Tibial nerve (tissue), 4 donors: ENCODE measurements around the gene TMEM62. TPM values are rescaled to one million over a fixed set of nuclear protein-coding genes. Genes with fewer than 3 reads are reported as not detected.
"Not testable (repeated sequence)": the region's sequence is repeated elsewhere in the genome, so short reads cannot be mapped to it uniquely, and the experiment has no call there.

Source experiments
- DNase-seq, 2 donors: peaks; one replicate each; pipeline ENCODE4 v3.0.0-alpha.2; 2019; ENCODE audit warnings: low spot score in 2 of 2
- H3K27ac ChIP-seq, 4 donors: fragments of 200-600 bp; sonication (generic) in 3 of 4; one replicate each; pipeline ENCODE4 v1.5.1; 2017 to 2019; ENCODE audit warnings: mild to moderate bottlenecking in 1 of 4
- H3K27me3 ChIP-seq, 2 donors: fragments of 200-600 bp; sonication (generic) in 1 of 2; one replicate each; pipeline versions ENCODE4 v1.5.1 to v1.6.0; 2017 to 2019
- H3K36me3 ChIP-seq, 3 donors: fragments of 200-600 bp; sonication (generic); one replicate each; pipeline ENCODE4 v1.5.1; 2018 to 2019
- H3K4me1 ChIP-seq, 4 donors: fragments of 200-600 bp; sonication (generic) in 3 of 4; one replicate each; pipeline ENCODE4 v1.5.1; 2017 to 2019
- H3K4me3 ChIP-seq, 4 donors: fragments of 200-600 bp; sonication (generic) in 3 of 4; one replicate each; pipeline ENCODE4 v1.5.1; 2017 to 2019; ENCODE audit warnings: mild to moderate bottlenecking in 1 of 4, moderate library complexity in 1 of 4
- H3K9me3 ChIP-seq, 4 donors: fragments of 200-600 bp; sonication (generic) in 3 of 4; one replicate each; pipeline ENCODE4 v1.5.1; 2017 to 2019
- EP300 ChIP-seq, 2 donors: sonication (generic); formaldehyde crosslinking; IDR thresholded peaks; one replicate each; pipeline ENCODE4 v1.6.1; 2017; ENCODE audit warnings: antibody characterized with exemption in 2 of 2, mild to moderate bottlenecking in 1 of 2
- POLR2A ChIP-seq, 2 donors: fragments of 450-650 bp; IDR thresholded peaks; one replicate each; pipeline ENCODE4 v1.6.1; 2017; ENCODE audit warnings: antibody characterized with exemption in 2 of 2, mild to moderate bottlenecking in 2 of 2, moderate library complexity in 2 of 2
- WGBS, 2 donors: methylation state at CpG; one replicate each; pipeline ENCODE4 v1.1.5; 2018; 5-methylcytosine and 5-hydroxymethylcytosine counted together
- total RNA-seq, 4 donors: library from RNA; depleted of rRNA; stranded (reverse); fragments of >200 nt; gene quantifications; one replicate each; pipeline ENCODE4 v1.1.0, GENCODE V29; 2016
- TF ChIP-seq, protein P1 (sequence below), 5 experiments: fragments of 200-600 bp in 3 of 5; fragments of 450-650 bp in 2 of 5; sonication (generic) in 3 of 5; IDR thresholded peaks; one replicate each; pipeline ENCODE4 v1.5.1; 2016 to 2019; ENCODE audit warnings: antibody characterized with exemption in 5 of 5, mild to moderate bottlenecking in 3 of 5, moderate library complexity in 2 of 5

TMEM62 gene
- total RNA-seq, 4 donors from 2014 or later = 19.5 to 49.8 (median 35.6) TPM

DNA sequence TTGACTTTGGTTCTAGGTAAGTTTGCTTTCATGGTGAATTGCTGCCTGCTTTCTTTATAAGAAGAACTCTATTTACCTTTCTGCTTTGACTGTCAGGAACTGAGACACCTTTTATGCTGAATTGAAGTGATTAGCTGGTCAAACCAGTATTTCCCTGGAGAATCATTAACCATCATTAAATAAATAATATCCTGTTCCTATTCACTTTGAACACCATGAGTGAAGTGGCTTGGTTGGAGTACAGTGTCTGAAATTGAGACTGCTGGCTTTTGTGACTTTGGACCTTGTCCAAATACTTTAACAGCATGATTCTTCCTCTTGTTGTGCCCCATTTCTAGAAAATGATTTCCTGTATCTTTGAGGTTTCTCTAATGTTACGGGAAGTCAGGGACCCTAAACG lies 5.6 kb upstream of the TMEM62 start:
- Histone ChIP-seq H3K4me1 (peaks cover 0 to 2% (median under 1%) of the 10 kb centered on the region in 4 donors), H3K27me3 (no peaks in the 10 kb centered on the region), H3K4me3 (no peak overlapping the region), H3K27ac (no peak overlapping the region), H3K36me3 (no peaks in the 10 kb centered on the region), H3K9me3 (peaks cover 0 to 3% (median 0%) of the 10 kb centered on the region in 4 donors)
- WGBS, 2 donors = 66 to 83% methylated on average over 2 of the region's 2 CpGs
- no peak for DNase-seq
- no peak for TF ChIP-seq EP300 (IDR thresholded peaks at IDR 0.05)
- TF ChIP-seq, protein P1, sequence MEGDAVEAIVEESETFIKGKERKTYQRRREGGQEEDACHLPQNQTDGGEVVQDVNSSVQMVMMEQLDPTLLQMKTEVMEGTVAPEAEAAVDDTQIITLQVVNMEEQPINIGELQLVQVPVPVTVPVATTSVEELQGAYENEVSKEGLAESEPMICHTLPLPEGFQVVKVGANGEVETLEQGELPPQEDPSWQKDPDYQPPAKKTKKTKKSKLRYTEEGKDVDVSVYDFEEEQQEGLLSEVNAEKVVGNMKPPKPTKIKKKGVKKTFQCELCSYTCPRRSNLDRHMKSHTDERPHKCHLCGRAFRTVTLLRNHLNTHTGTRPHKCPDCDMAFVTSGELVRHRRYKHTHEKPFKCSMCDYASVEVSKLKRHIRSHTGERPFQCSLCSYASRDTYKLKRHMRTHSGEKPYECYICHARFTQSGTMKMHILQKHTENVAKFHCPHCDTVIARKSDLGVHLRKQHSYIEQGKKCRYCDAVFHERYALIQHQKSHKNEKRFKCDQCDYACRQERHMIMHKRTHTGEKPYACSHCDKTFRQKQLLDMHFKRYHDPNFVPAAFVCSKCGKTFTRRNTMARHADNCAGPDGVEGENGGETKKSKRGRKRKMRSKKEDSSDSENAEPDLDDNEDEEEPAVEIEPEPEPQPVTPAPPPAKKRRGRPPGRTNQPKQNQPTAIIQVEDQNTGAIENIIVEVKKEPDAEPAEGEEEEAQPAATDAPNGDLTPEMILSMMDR (IDR thresholded peaks at IDR 0.05) = no peak
- no peak for TF ChIP-seq POLR2A (IDR thresholded peaks at IDR 0.05)

DNA sequence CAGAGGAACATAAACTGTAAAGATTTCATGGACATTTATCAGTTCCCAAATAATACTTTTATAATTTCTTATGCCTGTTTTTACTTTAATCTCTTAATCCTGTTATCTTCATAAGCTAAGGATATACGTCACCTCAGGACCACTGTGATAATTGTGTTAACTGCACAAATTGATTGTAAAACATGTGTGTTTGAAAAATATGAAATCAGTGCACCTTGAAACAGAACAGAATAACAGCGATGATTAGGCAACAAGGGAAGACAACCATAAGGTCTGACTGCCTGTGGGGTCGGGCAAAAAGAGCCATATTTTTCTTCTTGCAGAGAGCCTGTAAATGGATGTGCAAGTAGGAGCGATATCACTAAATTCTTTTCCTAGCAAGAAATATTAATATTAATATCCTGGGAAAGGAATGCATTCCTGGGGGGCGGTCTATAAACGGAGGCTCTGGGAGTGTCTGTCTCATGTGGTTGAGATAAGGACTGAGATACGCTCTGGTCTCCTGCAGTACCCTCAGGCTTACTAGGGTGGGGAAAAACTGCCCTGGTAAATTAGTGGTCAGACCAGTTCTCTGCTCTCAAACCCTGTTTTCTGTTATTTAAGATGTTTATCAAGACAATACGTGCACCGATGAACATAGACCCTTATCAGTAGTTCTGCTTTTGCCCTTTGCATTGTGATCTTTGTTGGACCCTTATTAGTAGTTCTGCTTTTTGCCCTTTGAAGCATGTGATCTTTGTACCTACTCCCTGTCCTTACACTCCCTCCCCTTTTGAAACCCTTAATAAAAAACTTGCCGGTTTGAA lies 5.0 kb upstream of the TMEM62 start:
- not testable (repeated sequence) for H3K4me3 ChIP-seq, H3K36me3 ChIP-seq, H3K9me3 ChIP-seq, H3K4me1 ChIP-seq, DNase-seq, H3K27ac ChIP-seq, H3K27me3 ChIP-seq
- WGBS, 2 donors = 80% methylated on average over 10 of the region's 10 CpGs

- WGBS, 2 donors = 90 to 92% methylated on average over 4 of the region's 4 CpGs
- TF ChIP-seq EP300 (IDR thresholded peaks at IDR 0.05) (no peak), POLR2A (IDR thresholded peaks at IDR 0.05) (no peak)
- TF ChIP-seq, protein P1 (IDR thresholded peaks at IDR 0.05) = no peak
- Histone ChIP-seq H3K36me3 (no peaks in the 10 kb centered on the region), H3K4me3 (no peak overlapping the region), H3K27ac (no peak overlapping the region), H3K9me3 (peaks cover 0 to 3% (median 0%) of the 10 kb centered on the region in 4 donors), H3K27me3 (no peaks in the 10 kb centered on the region), H3K4me1 (peaks cover 0 to 4% (median 2%) of the 10 kb centered on the region in 4 donors)
- no peak for DNase-seq
Measured at GRCh38 chr15:43128980-43129335, 4.4 kb upstream of the TMEM62 start.

DNA sequence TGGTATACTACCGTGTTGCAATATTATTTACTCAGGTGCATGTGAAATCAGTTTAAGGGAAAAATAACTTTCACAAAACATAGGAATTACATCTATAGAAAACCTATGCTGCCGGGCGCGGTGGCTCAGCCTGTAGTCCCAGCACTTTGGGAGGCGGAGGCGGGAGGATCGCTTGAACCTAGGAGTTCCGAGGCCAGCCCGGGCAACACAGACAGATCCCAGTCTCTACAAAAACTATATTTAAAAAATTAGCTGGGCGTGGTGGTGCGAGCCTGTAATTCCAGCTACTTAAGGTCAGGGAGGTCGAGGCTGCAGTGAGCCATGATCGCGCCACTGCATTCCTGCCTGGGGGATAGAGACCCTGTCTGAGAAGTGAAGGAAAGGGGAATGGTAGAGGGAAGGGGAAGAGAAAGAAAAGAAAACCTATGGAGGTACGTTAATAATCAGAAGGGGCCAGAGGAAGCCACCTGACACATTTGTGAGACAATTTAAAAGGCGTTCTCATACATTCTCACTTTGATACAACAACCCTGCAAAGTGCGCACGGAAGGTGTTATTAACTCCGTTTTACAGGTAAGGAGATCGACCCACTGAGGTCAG lies 456 bp upstream of the TMEM62 start:
- WGBS, 2 donors = 26% methylated on average over 20 of the region's 20 CpGs
- peaks cover 0 to 3% (median 0%) of the 10 kb centered on the region in 4 donors for H3K9me3 ChIP-seq
- peak overlapping the region; percentile 66 to 95 (median 76) for H3K4me3 ChIP-seq
- H3K4me1 ChIP-seq = peaks cover 0 to 21% (median 5%) of the 10 kb centered on the region in 4 donors
- no peak for DNase-seq
- H3K36me3 ChIP-seq = peaks cover 0 to 18% (median 4%) of the 10 kb centered on the region in 3 donors
- H3K27ac ChIP-seq = peak overlapping the region; percentile 53 to 90 (median 84)
- TF ChIP-seq, protein P1 (IDR thresholded peaks at IDR 0.05) = no peak
- TF ChIP-seq EP300 (IDR thresholded peaks at IDR 0.05) = no peak
- H3K27me3 ChIP-seq = no peaks in the 10 kb centered on the region

- H3K27me3 ChIP-seq = no peaks in the 10 kb centered on the region
- H3K36me3 ChIP-seq = peaks cover 0 to 31% (median 7%) of the 10 kb centered on the region in 3 donors
- whole genome bisulfite sequencing, 2 donors = 17 to 19% methylated on average over 12 of the region's 12 CpGs
- H3K4me3 ChIP-seq = peak overlapping the region; percentile 66 to 95 (median 76)
- TF ChIP-seq EP300 (IDR thresholded peaks at IDR 0.05) (no peak), POLR2A (IDR thresholded peaks at IDR 0.05) (no peak)
- TF ChIP-seq, protein P1 (IDR thresholded peaks at IDR 0.05) = no peak
- no peaks in the 10 kb centered on the region for H3K9me3 ChIP-seq
- DNase-seq = no peak
- peaks cover 0 to 21% (median 5%) of the 10 kb centered on the region in 4 donors for H3K4me1 ChIP-seq
- peak overlapping the region; percentile 53 to 90 (median 84) for H3K27ac ChIP-seq
Measured at GRCh38 chr15:43134157-43134635, 810 bp downstream of the TMEM62 start.
